ENCODE measurements around the gene KLF2. TPM values are rescaled to one million over a fixed set of nuclear protein-coding genes. Genes with fewer than 3 reads are reported as not detected.

KLF2 gene
- total and polyA plus RNA-seq, 2 of the 13 experiments (the other 11 are each of a cell fraction or from before 2014, with no cell fraction given): not detected

DNA sequence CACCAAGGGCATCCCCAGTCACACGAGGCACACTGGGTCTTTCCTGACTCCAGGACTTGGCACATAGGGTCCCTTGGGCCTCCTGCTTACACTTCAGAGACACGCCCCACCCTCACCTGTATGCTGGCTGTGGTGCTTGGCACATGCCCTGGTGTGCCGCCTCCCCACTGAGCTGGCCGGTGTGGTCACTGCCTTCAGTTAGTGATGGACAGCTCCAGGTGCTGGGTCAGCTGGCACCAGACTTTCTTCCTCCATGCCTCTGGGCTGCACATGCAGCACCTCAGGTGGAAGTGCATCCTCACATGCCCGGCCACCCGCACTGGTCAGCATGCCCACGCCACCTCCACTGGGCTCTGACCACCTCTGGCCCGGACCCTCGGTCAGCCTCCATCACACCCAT, 52.9 kb downstream of the KLF2 start (continued):
- TF ChIP-seq, protein P1, sequence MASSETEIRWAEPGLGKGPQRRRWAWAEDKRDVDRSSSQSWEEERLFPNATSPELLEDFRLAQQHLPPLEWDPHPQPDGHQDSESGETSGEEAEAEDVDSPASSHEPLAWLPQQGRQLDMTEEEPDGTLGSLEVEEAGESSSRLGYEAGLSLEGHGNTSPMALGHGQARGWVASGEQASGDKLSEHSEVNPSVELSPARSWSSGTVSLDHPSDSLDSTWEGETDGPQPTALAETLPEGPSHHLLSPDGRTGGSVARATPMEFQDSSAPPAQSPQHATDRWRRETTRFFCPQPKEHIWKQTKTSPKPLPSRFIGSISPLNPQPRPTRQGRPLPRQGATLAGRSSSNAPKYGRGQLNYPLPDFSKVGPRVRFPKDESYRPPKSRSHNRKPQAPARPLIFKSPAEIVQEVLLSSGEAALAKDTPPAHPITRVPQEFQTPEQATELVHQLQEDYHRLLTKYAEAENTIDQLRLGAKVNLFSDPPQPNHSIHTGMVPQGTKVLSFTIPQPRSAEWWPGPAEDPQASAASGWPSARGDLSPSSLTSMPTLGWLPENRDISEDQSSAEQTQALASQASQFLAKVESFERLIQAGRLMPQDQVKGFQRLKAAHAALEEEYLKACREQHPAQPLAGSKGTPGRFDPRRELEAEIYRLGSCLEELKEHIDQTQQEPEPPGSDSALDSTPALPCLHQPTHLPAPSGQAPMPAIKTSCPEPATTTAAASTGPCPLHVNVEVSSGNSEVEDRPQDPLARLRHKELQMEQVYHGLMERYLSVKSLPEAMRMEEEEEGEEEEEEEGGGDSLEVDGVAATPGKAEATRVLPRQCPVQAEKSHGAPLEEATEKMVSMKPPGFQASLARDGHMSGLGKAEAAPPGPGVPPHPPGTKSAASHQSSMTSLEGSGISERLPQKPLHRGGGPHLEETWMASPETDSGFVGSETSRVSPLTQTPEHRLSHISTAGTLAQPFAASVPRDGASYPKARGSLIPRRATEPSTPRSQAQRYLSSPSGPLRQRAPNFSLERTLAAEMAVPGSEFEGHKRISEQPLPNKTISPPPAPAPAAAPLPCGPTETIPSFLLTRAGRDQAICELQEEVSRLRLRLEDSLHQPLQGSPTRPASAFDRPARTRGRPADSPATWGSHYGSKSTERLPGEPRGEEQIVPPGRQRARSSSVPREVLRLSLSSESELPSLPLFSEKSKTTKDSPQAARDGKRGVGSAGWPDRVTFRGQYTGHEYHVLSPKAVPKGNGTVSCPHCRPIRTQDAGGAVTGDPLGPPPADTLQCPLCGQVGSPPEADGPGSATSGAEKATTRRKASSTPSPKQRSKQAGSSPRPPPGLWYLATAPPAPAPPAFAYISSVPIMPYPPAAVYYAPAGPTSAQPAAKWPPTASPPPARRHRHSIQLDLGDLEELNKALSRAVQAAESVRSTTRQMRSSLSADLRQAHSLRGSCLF (CRISPR knock-in tag; IDR thresholded peaks at IDR 0.05; ENCODE audit: borderline replicate concordance): no peak
- no peak for TF ChIP-seq HINFP (CRISPR knock-in tag; IDR thresholded peaks at IDR 0.05; ENCODE audit: low read depth)
- no peak for TF ChIP-seq POLR2AphosphoS5 (IDR thresholded peaks at IDR 0.05; ENCODE audit: low read depth, low read length)
- TF ChIP-seq, protein P2, sequence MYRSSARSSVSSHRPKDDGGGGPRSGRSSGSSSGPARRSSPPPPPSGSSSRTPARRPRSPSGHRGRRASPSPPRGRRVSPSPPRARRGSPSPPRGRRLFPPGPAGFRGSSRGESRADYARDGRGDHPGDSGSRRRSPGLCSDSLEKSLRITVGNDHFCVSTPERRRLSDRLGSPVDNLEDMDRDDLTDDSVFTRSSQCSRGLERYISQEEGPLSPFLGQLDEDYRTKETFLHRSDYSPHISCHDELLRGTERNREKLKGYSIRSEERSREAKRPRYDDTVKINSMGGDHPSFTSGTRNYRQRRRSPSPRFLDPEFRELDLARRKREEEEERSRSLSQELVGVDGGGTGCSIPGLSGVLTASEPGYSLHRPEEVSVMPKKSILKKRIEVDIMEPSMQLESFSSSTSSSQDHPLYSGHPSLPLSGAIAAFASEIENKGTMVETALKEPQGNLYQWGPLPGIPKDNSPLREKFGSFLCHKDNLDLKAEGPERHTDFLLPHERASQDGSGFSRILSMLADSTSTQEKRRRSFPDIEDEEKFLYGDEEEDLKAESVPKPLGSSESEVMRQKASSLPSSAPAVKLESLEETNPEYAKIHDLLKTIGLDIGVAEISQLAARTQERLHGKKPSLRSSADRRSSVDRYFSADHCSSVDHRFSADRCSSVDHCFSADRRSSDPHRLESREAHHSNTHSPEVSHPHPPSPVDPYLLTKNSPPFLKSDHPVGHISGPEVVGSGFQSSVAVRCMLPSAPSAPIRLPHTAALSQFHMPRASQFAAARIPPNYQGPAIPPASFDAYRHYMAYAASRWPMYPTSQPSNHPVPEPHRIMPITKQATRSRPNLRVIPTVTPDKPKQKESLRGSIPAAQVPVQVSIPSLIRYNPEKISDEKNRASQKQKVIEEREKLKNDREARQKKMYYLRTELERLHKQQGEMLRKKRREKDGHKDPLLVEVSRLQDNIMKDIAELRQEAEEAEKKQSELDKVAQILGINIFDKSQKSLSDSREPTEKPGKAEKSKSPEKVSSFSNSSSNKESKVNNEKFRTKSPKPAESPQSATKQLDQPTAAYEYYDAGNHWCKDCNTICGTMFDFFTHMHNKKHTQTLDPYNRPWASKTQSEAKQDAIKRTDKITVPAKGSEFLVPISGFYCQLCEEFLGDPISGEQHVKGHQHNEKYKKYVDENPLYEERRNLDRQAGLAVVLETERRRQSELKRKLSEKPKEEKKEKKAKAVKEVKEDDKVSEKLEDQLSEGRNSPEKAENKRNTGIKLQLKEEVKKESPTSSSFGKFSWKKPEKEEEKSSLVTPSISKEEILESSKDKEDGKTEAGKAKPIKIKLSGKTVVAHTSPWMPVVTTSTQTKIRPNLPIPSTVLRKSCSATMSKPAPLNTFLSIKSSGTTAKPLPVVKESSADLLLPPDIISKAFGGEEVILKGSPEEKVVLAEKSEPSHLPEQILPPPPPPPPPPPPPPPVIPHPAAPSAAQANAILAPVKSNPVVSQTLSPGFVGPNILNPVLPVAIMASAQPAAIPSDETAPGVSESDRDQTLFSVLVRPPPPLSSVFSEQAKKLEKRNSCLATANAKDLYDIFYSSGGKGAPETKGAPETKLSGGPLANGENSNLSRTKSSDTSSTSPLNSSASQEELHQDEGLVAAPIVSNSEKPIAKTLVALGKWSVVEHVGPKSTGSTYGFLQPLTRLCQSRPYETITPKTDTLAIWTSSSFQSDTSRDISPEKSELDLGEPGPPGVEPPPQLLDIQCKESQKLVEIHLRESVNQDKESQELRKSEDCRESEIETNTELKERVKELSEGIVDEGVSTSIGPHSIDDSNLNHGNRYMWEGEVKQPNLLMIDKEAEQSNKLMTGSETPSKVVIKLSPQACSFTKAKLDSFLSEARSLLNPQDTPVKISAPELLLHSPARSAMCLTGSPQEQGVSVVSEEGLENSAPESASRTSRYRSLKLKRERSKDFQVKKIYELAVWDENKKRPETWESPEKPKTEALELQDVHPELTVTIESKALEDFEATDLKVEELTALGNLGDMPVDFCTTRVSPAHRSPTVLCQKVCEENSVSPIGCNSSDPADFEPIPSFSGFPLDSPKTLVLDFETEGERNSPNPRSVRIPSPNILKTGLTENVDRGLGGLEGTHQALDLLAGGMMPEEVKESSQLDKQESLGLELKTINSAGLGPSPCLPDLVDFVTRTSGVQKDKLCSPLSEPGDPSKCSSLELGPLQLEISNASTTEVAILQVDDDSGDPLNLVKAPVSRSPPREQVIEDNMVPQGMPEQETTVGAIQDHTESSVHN (CRISPR knock-in tag; IDR thresholded peaks at IDR 0.05): no peak
- TF ChIP-seq, protein P3, sequence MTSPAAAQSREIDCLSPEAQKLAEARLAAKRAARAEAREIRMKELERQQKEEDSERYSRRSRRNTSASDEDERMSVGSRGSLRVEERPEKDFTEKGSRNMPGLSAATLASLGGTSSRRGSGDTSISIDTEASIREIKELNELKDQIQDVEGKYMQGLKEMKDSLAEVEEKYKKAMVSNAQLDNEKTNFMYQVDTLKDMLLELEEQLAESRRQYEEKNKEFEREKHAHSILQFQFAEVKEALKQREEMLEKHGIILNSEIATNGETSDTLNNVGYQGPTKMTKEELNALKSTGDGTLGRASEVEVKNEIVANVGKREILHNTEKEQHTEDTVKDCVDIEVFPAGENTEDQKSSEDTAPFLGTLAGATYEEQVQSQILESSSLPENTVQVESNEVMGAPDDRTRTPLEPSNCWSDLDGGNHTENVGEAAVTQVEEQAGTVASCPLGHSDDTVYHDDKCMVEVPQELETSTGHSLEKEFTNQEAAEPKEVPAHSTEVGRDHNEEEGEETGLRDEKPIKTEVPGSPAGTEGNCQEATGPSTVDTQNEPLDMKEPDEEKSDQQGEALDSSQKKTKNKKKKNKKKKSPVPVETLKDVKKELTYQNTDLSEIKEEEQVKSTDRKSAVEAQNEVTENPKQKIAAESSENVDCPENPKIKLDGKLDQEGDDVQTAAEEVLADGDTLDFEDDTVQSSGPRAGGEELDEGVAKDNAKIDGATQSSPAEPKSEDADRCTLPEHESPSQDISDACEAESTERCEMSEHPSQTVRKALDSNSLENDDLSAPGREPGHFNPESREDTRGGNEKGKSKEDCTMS (CRISPR knock-in tag; conservative IDR thresholded peaks at IDR 0.05): no peak
- TF ChIP-seq CBX1 (IDR thresholded peaks at IDR 0.05; ENCODE audit: low read depth): no peak
- no peak for TF ChIP-seq TCF12 (IDR thresholded peaks at IDR 0.05)
- TF ChIP-seq TCF12 (CRISPR knock-in tag; IDR thresholded peaks at IDR 0.05): no peak
- no peak for TF ChIP-seq SP4 (CRISPR knock-in tag; IDR thresholded peaks at IDR 0.05)
- no peak for TF ChIP-seq NR2F2 (IDR thresholded peaks at IDR 0.05; ENCODE audit: borderline replicate concordance, low read depth)
- TF ChIP-seq, protein P4, sequence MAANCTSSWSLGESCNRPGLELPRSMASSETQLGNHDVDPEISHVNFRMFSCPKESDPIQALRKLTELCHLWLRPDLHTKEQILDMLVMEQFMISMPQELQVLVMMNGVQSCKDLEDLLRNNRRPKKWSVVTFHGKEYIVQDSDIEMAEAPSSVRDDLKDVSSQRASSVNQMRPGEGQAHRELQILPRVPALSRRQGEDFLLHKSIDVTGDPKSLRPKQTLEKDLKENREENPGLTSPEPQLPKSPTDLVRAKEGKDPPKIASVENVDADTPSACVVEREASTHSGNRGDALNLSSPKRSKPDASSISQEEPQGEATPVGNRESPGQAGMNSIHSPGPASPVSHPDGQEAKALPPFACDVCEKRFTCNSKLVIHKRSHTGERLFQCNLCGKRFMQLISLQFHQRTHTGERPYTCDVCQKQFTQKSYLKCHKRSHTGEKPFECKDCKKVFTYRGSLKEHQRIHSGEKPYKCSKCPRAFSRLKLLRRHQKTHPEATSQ (CRISPR knock-in tag; IDR thresholded peaks at IDR 0.05; ENCODE audit: borderline replicate concordance): no peak

Data from HepG2 (cell line).